Heart left ventricle (tissue), 13 donors: ENCODE data around the gene CPLX1.

Source experiments
- POLR2A ChIP-seq, 2 donors: fragments of 450-650 bp; IDR thresholded peaks; one replicate each; pipeline ENCODE4 v1.6.1; 2017; ENCODE audit warnings: antibody characterized with exemption in 2 of 2, mild to moderate bottlenecking in 2 of 2, moderate library complexity in 2 of 2
- TF ChIP-seq, protein P1 (sequence below), 12 donors: fragments of 200-600 bp; sonication (generic) in 4 of 12; IDR thresholded peaks; one replicate each; pipeline versions ENCODE4 v1.5.0 to v1.8.0; 2018 to 2022; ENCODE audit warnings: antibody characterized with exemption in 12 of 12, mild to moderate bottlenecking in 5 of 12
- donor health status: ischemic (EF 13 %, LVEDD 7.1; RV severe dilation, severe dysfunction).
- donor health status: DM: no; HTN: yes; CAD: no.
- donor health status: DM: no; HTN: no; CAD: no.
- donor health status: ischemic (EF 25% LVEDD 6.9; RV normal size, moderate dysfunction).
- donor health status: ischemic (EF 25% LVEDD 5.7; RV mildly dilated, moderate dysfunction).
- donor health status: ischemic (EF 35%, LVEDD 5.7; RV mildly dilated, moderate dysfunction).
- donor health status: nonischemic (EF 11% LVEDD 7.7; RV severe dilation, severe dysfunction).
- donor health status: DM: yes; HTN: yes; CAD: no.
- donor health status: PGD.
- donor health status: ischemic (EF 29% LVEDD 5.4; RV normal size, mild dysfunction).
- donor health status: nonischemic (EF 23%, LVEDD 6.1; RV moderate dilation, normal function).

DNA sequence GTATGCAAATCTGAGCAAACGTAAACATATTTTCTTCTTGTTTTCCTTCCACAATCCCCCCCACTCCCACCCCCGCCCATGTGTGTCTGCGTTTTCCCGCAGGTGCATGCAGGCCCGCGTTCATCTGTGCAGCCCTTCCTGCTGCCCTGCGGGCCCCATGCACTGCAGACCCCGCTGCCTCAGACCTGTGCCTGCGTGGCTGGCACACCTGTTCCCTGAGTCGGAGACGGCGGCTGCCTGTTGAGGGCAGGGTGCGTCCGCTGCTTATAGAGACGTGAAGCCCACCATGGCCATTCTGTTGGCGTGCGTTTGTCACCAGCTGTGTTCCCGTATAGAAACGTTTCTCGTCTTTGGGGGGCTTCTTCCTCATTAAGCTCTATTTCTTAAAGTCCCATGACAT, 68.8 kb downstream of the CPLX1 start:
- TF ChIP-seq, protein P1, sequence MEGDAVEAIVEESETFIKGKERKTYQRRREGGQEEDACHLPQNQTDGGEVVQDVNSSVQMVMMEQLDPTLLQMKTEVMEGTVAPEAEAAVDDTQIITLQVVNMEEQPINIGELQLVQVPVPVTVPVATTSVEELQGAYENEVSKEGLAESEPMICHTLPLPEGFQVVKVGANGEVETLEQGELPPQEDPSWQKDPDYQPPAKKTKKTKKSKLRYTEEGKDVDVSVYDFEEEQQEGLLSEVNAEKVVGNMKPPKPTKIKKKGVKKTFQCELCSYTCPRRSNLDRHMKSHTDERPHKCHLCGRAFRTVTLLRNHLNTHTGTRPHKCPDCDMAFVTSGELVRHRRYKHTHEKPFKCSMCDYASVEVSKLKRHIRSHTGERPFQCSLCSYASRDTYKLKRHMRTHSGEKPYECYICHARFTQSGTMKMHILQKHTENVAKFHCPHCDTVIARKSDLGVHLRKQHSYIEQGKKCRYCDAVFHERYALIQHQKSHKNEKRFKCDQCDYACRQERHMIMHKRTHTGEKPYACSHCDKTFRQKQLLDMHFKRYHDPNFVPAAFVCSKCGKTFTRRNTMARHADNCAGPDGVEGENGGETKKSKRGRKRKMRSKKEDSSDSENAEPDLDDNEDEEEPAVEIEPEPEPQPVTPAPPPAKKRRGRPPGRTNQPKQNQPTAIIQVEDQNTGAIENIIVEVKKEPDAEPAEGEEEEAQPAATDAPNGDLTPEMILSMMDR (IDR thresholded peaks at IDR 0.05) = no peak
- no peak for TF ChIP-seq POLR2A (IDR thresholded peaks at IDR 0.05)
